ENCODE data around the gene HNRNPA1. TPM values are rescaled to one million over a fixed set of nuclear protein-coding genes. Genes with fewer than 3 reads are reported as not detected.

Gene HNRNPA1
- total and polyA plus RNA-seq, 9 of the 15 experiments (the other 6 are each of a cell fraction or from before 2014, with no cell fraction given), result 1,166 to 2,703 (median 1,815) TPM

- no peak for TF ChIP-seq CUX1 (CRISPR knock-in tag; IDR thresholded peaks at IDR 0.05)
- TF ChIP-seq POLR3A (IDR thresholded peaks at IDR 0.05; ENCODE audit: borderline replicate concordance, extremely low read depth, insufficient read depth, insufficient read length), result no peak
- TF ChIP-seq ZNF512 (tag; IDR thresholded peaks at IDR 0.05), result no peak
- no peak for TF ChIP-seq TAF7 (tag; IDR thresholded peaks at IDR 0.05)
- TF ChIP-seq U2AF2 (optimal IDR thresholded peaks at IDR 0.05; ENCODE audit: low read depth, low read length), result no peak
- no peak for TF ChIP-seq RB1 (IDR thresholded peaks at IDR 0.05; ENCODE audit: low read depth)
- TF ChIP-seq GTF2B (IDR thresholded peaks at IDR 0.05; ENCODE audit: extremely low read depth, insufficient read length), result no peak
- no peak for TF ChIP-seq TARDBP (IDR thresholded peaks at IDR 0.05)
- TF ChIP-seq ZNF589 (CRISPR knock-in tag; IDR thresholded peaks at IDR 0.05; ENCODE audit: low read depth), result no peak
- TF ChIP-seq ZNF24 (IDR thresholded peaks at IDR 0.05), result no peak
- 0 out of 2 replicates have a peak, but pooled peaks have one; percentile 27 for TF ChIP-seq ZNF696 (CRISPR knock-in tag; conservative IDR thresholded peaks at IDR 0.05)
- no peak for TF ChIP-seq MAFG (tag; conservative IDR thresholded peaks at IDR 0.05)
- TF ChIP-seq PML (IDR thresholded peaks at IDR 0.05; ENCODE audit: low read length), result peak; percentile 47; the same call in 1 of the 2 replicates
- TF ChIP-seq AFF4 (CRISPR knock-in tag; IDR thresholded peaks at IDR 0.05), result peak; percentile 42; the same call in 1 of the 2 replicates
Observed at GRCh38 chr12:54286042-54287030, 5.8 kb downstream of the HNRNPA1 start (continued).

Data from K562 (cell line).